ENCODE results near the gene NEBL.

GRCh38 chr10:20883552-20883951 is 13.6 kb downstream of the NEBL start:
- TF ChIP-seq POLR2AphosphoS5 (IDR thresholded peaks at IDR 0.05; ENCODE audit: low read depth, low read length) (no peak), SIN3A (IDR thresholded peaks at IDR 0.05; ENCODE audit: low read depth) (no peak)

Measured in HCT116 (cell line).